Neural cell (in vitro differentiated cells): ENCODE data around the gene KIF13A.
"Not testable (repeated sequence)": the region's sequence is repeated elsewhere in the genome, so short reads cannot be mapped to it uniquely, and the experiment has no call there.

Experiments
- CTCF ChIP-seq: fragments of 450-650 bp; IDR thresholded peaks from 2 replicates; pipeline ENCODE4 v1.5.1; 2014; ENCODE audit warnings: antibody characterized with exemption, mild to moderate bottlenecking, moderate library complexity; ENCODE audit not compliant: poor library complexity, severe bottlenecking
- EP300 ChIP-seq: fragments of 450-650 bp; conservative IDR thresholded peaks from 2 replicates; pipeline ENCODE4 v1.6.1; 2014; ENCODE audit warnings: antibody characterized with exemption, mild to moderate bottlenecking, moderate library complexity; ENCODE audit not compliant: poor library complexity, severe bottlenecking
- EZH2 ChIP-seq: fragments of 200-600, 300-800 bp; shearing (Covaris generic), sonication (generic); IDR thresholded peaks from 2 replicates; pipeline ENCODE4 v1.6.1; 2014; ENCODE audit warnings: antibody characterized with exemption, low read length, borderline replicate concordance, mild to moderate bottlenecking; ENCODE audit not compliant: insufficient read depth, poor library complexity, severe bottlenecking
- MXI1 ChIP-seq: fragments of 450-650 bp; conservative IDR thresholded peaks from 2 replicates; pipeline ENCODE4 v1.6.1; 2014; ENCODE audit warnings: antibody characterized with exemption, mild to moderate bottlenecking; ENCODE audit not compliant: poor library complexity, severe bottlenecking
- POLR2AphosphoS5 ChIP-seq: IDR thresholded peaks from 2 replicates; pipeline ENCODE4 v1.6.1; 2012

- not testable (repeated sequence) for TF ChIP-seq CTCF, EZH2, MXI1, EP300, POLR2AphosphoS5
Observed at GRCh38 chr6:17807431-17807830, 180.0 kb downstream of the KIF13A start.
